ENCODE measurements around the gene MYT1.
A peak's percentile ranks its signal among the peaks of the same experiment; 100 is the strongest.

MYT1 gene

GRCh38 chr20:64245746-64246595 lies 81.7 kb downstream of the MYT1 start:
- DNase-seq (ENCODE audit: low read depth), result no peak

- DNase-seq (ENCODE audit: low read depth), result no peak
Observed at GRCh38 chr20:64246616-64247306, 82.5 kb downstream of the MYT1 start.

GRCh38 chr20:64247307-64247618 lies 83.0 kb downstream of the MYT1 start:
- no peak for DNase-seq (ENCODE audit: low read depth)

GRCh38 chr20:64247970-64248841 lies 84.0 kb downstream of the MYT1 start:
- DNase-seq (ENCODE audit: low read depth), result no peak

- no peak for DNase-seq (ENCODE audit: low read depth)
Observed at GRCh38 chr20:64250027-64250426, 85.8 kb downstream of the MYT1 start.

GRCh38 chr20:64253000-64253383 lies 88.7 kb downstream of the MYT1 start:
- no peak for DNase-seq (ENCODE audit: low read depth)

- DNase-seq (ENCODE audit: low read depth), result no peak
Observed at GRCh38 chr20:64253443-64253842, 89.2 kb downstream of the MYT1 start.

GRCh38 chr20:64254156-64254555 lies 89.9 kb downstream of the MYT1 start:
- no peak for DNase-seq (ENCODE audit: low read depth)

GRCh38 chr20:64254571-64255360 lies 90.5 kb downstream of the MYT1 start:
- no peak for DNase-seq (ENCODE audit: low read depth)

- DNase-seq (ENCODE audit: low read depth), result peak; percentile 89
Observed at GRCh38 chr20:64255361-64256281, 91.4 kb downstream of the MYT1 start, which contains the start of gene PCMTD2. Gene PCMTD2 (plus strand): TSS chr20:64255748. CDS start chr20:64259966, 4,218 bp downstream.

GRCh38 chr20:64256282-64256935 lies 92.2 kb downstream of the MYT1 start:
- DNase-seq (ENCODE audit: low read depth), result no peak

GRCh38 chr20:64257107-64257757 lies 93.0 kb downstream of the MYT1 start:
- no peak for DNase-seq (ENCODE audit: low read depth)

GRCh38 chr20:64258071-64258823 lies 94.0 kb downstream of the MYT1 start:
- no peak for DNase-seq (ENCODE audit: low read depth)

- no peak for DNase-seq (ENCODE audit: low read depth)
Observed at GRCh38 chr20:64260239-64260638, 96.0 kb downstream of the MYT1 start.

GRCh38 chr20:64261138-64261537 lies 96.9 kb downstream of the MYT1 start:
- peak; percentile 58 for DNase-seq (ENCODE audit: low read depth)

GRCh38 chr20:64264091-64264490 lies 99.8 kb downstream of the MYT1 start:
- DNase-seq (ENCODE audit: low read depth), result no peak

- DNase-seq (ENCODE audit: low read depth), result no peak
Observed at GRCh38 chr20:64265201-64265600, 100.9 kb downstream of the MYT1 start.

GRCh38 chr20:64266988-64267387 lies 102.7 kb downstream of the MYT1 start:
- no peak for DNase-seq (ENCODE audit: low read depth)

- DNase-seq (ENCODE audit: low read depth), result no peak
Observed at GRCh38 chr20:64268174-64268573, 103.9 kb downstream of the MYT1 start.

Measured in ELR (cell line).